C4-2B (cell line): ENCODE measurements around the gene TLE2.

Experiments
- CTCF ChIP-seq: fragments of 450-650 bp; conservative IDR thresholded peaks from 2 replicates; pipeline ENCODE4 v1.5.1; 2017; ENCODE audit warnings: mild to moderate bottlenecking
- ZFX ChIP-seq: fragments of 450-650 bp; IDR thresholded peaks from 2 replicates; pipeline ENCODE4 v1.6.1; 2017

- TF ChIP-seq CTCF (no peak), ZFX (no peak)
Measured at GRCh38 chr19:2970201-2970835, 58.8 kb downstream of the TLE2 start.
